H1 (cell line): ENCODE measurements around the gene IFIT5.

Source experiments
- RFX5 ChIP-seq: IDR thresholded peaks from 2 replicates; pipeline ENCODE4 v1.6.1; 2011; ENCODE audit warnings: low read depth, low read length, improper control_type of control experiment, borderline replicate concordance
- SP1 ChIP-seq: IDR thresholded peaks from 2 replicates; pipeline ENCODE4 v1.6.1; 2011; ENCODE audit warnings: low read depth, low read length

DNA sequence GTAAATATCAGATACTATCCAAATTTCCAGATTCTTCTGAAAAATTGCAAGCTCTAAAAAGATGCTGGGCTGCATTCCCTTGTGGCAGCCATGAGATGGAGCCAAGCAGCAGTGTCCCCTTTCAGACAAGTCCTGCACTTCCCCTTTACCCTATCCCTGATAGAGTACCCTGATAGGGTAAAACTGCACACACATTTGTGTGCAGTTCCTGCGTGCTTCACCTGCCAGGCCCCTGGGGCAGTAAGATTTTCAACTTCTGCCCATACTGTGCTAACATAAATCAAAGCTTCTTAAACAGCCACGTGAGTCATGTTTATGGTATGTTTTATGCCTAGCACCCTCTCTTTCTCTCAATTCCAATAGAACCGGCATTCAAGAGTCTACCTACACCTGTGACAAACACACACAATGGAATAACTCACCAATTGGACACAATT lies 52.2 kb downstream of the IFIT5 start:
- TF ChIP-seq SP1 (no peak), RFX5 (no peak)
